Epithelial cell of esophagus (primary cell): ENCODE data around the gene CACNG4.

Source experiments
- DNase-seq: peaks from one replicate; pipeline ENCODE4 v3.0.0; 2010; ENCODE audit warnings: low read depth
- H3K4me3 ChIP-seq: 2 replicates; pipeline ENCODE4 v1.5.1; 2011; ENCODE audit warnings: mild to moderate bottlenecking, low read length, control low read depth
- CTCF ChIP-seq: IDR thresholded peaks from 2 replicates; pipeline ENCODE4 v1.5.1; 2011; ENCODE audit warnings: low read depth, mild to moderate bottlenecking, low read length, control low read depth, inconsistent platforms; ENCODE audit not compliant: insufficient read depth; ENCODE audit errors: missing control alignments

CACNG4 gene

GRCh38 chr17:67078292-67078691, 113.8 kb downstream of the CACNG4 start:
- DNase-seq = no peak
- no peak overlapping the region for H3K4me3 ChIP-seq
- no peak for TF ChIP-seq CTCF

GRCh38 chr17:67079491-67079890, 115.0 kb downstream of the CACNG4 start:
- no peak for DNase-seq
- H3K4me3 ChIP-seq = no peak overlapping the region
- no peak for TF ChIP-seq CTCF

- no peak for DNase-seq
- TF ChIP-seq CTCF = no peak
- no peak overlapping the region for H3K4me3 ChIP-seq
Measured at GRCh38 chr17:67080804-67081203, 116.3 kb downstream of the CACNG4 start.

- TF ChIP-seq CTCF = no peak
- H3K4me3 ChIP-seq = no peak overlapping the region
- no peak for DNase-seq
Measured at GRCh38 chr17:67082107-67082506, 117.6 kb downstream of the CACNG4 start.
